Activated naive CD4-positive, alpha-beta T cell treated with Interleukin-2 at 50 U/mL for 16 hours (primary cell): ENCODE results near the gene CDADC1.
"Not testable (repeated sequence)": the region's sequence is repeated elsewhere in the genome, so short reads cannot be mapped to it uniquely, and the experiment has no call there.

Source experiments
- DNase-seq: peaks from one replicate; pipeline ENCODE4 v3.0.0-alpha.2; 2020

Gene CDADC1

GRCh38 chr13:49319951-49320350 is 72.2 kb downstream of the CDADC1 start:
- DNase-seq, result no peak

- no peak for DNase-seq
Measured at GRCh38 chr13:49320975-49321374, 73.2 kb downstream of the CDADC1 start.

GRCh38 chr13:49322702-49323101 is 75.0 kb downstream of the CDADC1 start:
- no peak for DNase-seq

GRCh38 chr13:49323344-49323743 is 75.6 kb downstream of the CDADC1 start:
- no peak for DNase-seq

GRCh38 chr13:49326222-49326917 is 78.6 kb downstream of the CDADC1 start:
- no peak for DNase-seq

- not testable (repeated sequence) for DNase-seq
Measured at GRCh38 chr13:49327145-49327544, 79.4 kb downstream of the CDADC1 start.

DNA sequence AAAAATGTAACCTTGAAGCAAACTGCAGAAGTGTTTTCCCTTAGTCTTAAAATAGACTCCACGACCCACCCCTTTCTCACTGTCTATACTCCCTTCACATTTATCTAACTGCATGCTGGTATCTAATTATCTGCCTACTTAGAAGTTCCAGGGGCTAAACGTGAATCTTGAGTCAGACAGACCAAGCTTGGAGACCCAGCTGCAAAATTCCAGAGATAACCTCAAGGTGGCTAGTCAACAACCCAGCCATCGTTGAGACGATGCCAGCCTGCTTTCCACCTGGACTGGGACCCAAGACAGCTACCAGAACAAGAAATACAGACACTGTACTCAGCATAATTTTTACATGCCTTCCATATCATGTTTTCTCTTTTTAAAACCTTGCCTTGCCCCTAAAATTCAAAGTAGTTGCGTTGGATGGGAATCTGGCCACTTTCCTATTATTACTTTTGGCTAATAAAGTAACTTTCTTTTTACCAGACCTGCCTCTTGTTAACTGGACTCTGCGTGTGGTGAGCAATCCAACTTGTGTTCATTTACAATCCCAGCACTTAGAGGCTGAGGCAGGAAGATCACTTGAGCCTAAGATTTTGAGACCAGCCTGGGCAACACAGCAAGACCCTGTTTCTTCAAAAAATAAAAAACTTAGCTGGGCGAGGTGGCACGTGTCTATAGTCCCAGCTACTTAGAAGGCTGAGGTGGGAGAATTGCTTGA is 82.3 kb downstream of the CDADC1 start:
- no peak for DNase-seq

DNA sequence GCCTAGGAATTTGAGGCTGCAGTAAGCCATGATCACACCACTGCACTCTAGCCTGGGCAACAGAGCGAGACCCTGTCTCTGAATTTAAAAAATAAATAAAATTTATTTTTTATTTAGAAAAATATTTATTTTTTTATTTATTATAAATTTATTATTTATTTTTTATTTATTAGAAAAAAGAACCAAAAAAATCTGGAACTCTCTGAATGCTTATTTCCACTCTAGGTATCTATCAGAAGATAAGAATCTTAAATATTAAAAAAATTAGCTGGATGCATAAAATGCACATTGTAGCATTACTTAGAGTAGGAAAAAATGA is 82.8 kb downstream of the CDADC1 start:
- no peak for DNase-seq

DNA sequence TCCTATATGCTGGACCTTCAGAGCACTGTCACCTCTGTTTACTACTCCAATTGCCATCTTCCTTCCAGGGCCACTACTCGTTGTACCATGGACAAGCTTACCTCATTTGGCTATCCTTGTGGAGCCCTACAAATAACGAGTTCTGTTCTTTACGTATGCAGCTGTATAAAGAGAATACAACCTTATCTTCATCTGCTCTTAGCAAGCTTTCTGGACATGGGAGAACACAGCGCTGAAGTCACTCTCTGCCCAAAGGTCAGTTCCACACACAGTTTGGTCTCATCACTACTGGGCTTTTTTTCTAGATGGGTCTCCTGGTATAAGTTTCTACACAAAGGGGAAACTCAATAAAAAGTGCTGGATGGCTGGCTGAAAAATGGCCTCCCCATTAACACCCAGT is 88.9 kb downstream of the CDADC1 start:
- no peak for DNase-seq

GRCh38 chr13:49340161-49340560 is 92.4 kb downstream of the CDADC1 start:
- DNase-seq, result no peak

DNA sequence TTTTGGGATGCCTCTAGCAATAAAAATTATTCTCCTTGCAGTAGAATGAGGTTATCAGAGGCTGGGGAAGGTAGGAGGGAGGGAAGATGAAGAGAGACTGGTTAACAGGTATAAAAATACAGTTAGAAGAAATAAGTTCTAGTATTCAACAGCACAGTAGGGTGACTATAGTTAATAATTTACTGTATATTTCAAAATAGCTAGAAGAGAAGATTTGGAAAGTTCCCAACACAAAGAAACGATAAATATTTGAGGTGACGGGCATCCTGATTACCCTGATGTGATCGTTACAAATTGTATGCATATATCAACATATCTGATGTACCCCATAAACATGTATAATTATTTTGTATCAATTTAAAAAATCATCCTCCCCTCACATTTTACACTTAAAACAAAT is 93.8 kb downstream of the CDADC1 start:
- DNase-seq, result no peak

DNA sequence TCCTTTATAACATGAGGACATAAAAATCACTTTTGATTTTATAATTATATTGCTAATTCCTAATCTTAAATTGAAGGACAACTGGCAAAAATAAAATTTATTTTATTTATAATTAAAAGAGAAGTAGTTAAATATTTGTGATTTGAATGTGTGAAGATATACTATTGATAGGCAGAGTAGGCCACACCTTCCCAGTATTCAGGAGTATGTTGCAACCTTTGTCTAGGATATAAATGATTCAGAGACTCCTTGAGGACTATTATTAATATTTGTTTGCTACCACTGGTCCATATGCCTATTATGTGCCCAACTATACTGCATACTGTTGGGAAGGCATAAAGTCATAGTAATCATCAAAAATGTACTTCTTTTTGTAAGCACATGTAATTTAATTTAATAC is 94.2 kb downstream of the CDADC1 start:
- DNase-seq, result no peak

DNA sequence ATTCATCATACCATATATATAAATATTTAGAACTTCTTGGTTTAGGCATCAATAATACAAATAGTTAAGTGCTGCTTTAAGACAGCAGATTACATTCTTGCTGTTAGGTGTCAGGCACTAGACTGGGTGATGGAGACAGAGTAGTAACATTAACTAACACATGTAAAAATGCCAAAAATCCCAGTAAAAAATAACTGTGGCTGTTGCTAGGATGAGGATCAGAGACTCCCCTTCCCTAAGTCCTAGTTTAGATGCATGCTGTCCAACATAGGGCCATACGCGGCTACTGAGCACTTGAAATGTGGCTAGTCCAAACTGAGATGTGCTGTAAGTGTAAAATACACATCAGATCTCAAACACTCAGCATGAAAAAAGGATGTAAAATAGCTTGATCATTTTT is 94.7 kb downstream of the CDADC1 start:
- DNase-seq, result no peak
